Fibroblast of lung (primary cell): Measurements from ENCODE around the gene LRRC8C.

ENCODE experiments used
- CTCF ChIP-seq, 2 donors: IDR thresholded peaks in 1 of 2; conservative IDR thresholded peaks in 1 of 2; 1 replicate in 1 of 2; 2 replicates in 1 of 2; pipeline ENCODE4 v1.5.1; 2011 to 2012; ENCODE audit warnings: low read length in 2 of 2, control low read depth in 1 of 2, inconsistent platforms in 1 of 2, low read depth in 1 of 2, mild to moderate bottlenecking in 1 of 2
- EZH2 ChIP-seq: IDR thresholded peaks from 2 replicates; pipeline ENCODE4 v1.5.1; 2012; ENCODE audit warnings: low read length, control low read depth, mild to moderate bottlenecking; ENCODE audit errors: missing control alignments

GRCh38 chr1:89613928-89614327 lies 19.0 kb upstream of the LRRC8C start:
- TF ChIP-seq CTCF (conservative IDR thresholded peaks at IDR 0.05 in 1 of 2, IDR thresholded peaks at IDR 0.05 in 1 of 2; ENCODE audit: low read depth in 1 of 2, low read length in 2 of 2) = no peak
- TF ChIP-seq EZH2 = no peak
